OCI-LY7 (cell line): ENCODE results near the gene ZNF778.
"Not testable (repeated sequence)": the region's sequence is repeated elsewhere in the genome, so short reads cannot be mapped to it uniquely, and the experiment has no call there.

Experiments
- EZH2phosphoT487 ChIP-seq: fragments of 200-600 bp; sonication (generic); IDR thresholded peaks from 2 replicates; pipeline ENCODE4 v1.6.1; 2018; ENCODE audit warnings: low read depth, borderline replicate concordance, mild to moderate bottlenecking, mixed run types, antibody characterized with exemption, low read length, moderate library complexity, mixed read lengths
- TF ChIP-seq, protein P1 (sequence below): fragments of 200-600 bp; sonication (generic); conservative IDR thresholded peaks from 2 replicates; pipeline ENCODE4 v1.5.1; 2014; ENCODE audit warnings: mild to moderate bottlenecking, antibody characterized with exemption, low read length, moderate library complexity, mixed read lengths

DNA sequence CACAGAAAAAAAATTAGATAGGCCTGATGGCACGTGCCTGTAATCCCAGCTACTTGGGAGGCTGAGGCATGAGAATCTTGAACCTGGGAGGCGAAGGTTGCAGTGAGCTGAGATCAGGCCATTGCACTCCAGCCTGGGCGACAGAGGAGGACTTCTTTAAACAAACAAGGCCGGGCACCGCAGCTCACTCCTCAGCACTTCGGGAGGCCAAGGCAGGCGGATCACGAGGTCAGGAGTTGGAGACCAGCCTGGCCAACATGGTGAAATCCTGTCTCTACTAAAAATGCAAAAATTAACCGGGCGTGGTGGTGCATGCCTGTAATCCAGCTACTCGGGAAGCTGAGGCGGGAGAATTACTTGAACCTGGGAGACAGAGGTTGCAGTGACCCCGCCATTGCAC, 26.8 kb downstream of the ZNF778 start:
- TF ChIP-seq, protein P1, sequence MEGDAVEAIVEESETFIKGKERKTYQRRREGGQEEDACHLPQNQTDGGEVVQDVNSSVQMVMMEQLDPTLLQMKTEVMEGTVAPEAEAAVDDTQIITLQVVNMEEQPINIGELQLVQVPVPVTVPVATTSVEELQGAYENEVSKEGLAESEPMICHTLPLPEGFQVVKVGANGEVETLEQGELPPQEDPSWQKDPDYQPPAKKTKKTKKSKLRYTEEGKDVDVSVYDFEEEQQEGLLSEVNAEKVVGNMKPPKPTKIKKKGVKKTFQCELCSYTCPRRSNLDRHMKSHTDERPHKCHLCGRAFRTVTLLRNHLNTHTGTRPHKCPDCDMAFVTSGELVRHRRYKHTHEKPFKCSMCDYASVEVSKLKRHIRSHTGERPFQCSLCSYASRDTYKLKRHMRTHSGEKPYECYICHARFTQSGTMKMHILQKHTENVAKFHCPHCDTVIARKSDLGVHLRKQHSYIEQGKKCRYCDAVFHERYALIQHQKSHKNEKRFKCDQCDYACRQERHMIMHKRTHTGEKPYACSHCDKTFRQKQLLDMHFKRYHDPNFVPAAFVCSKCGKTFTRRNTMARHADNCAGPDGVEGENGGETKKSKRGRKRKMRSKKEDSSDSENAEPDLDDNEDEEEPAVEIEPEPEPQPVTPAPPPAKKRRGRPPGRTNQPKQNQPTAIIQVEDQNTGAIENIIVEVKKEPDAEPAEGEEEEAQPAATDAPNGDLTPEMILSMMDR, result not testable (repeated sequence)
- TF ChIP-seq EZH2phosphoT487, result not testable (repeated sequence)
